GM18520 (cell line): ENCODE measurements around the gene LZTS3.
"Not testable (repeated sequence)": the region's sequence is repeated elsewhere in the genome, so short reads cannot be mapped to it uniquely, and the experiment has no call there.

Experiments
- ATAC-seq: cut with Tn5 transposase; IDR thresholded peaks from one replicate; pipeline ENCODE4 v1.9.1; 2021; ENCODE audit not compliant: unreplicated experiment

The LZTS3 gene

DNA sequence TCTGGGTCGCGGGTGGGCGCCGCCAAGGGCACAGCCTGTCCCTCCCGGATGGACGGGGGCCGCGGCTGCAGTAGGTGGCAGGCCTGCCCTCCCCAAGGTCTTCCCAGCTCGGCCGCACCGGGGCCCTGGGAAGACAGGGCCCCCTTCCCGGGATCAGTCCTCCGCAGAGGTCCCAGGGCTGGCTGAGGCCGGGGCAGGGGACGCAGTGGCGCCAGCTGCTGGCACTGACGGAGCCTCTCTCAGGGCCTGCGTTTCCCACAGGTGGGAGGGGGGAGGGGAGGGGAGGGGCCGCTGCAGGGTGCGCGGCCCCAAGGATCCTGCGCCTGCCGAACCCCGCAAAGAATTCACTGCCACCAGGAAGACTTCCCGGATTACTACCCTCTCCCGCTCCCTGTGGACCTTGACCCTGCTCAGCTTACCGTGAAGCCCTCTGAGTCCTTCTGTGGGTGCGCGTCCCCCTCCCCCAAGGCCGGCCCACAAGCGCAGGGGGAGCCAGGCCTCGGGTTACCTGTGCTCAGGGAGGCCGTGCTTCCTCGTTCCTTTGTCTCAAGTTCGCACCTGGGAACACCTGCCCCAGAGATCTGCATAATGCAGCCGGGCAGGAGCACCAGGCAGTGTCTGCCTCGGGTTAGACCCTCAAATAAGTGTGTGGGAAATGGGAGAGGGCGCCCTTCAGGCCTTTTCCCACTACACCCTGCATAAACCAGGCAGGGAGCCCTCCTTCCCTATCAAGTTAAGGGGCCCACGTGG, 5.1 kb downstream of the LZTS3 start:
- ATAC-seq, result no peak

DNA sequence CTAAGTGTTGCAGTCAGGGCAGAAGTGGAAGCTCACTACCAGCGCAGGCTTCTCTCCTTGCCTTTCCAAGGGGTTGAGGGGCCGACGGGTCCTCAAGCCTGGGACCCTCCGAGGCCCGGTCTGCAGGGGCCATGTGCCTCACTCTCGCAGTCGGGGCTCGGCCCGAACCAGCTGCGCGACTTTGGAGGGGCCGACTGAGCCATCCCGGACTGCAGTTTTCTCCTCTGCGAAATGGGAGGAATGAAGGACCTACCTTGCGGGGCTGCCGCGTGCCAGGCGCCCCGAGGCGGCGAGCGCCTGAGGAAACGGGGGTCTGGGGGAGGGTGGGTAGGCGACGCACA, 5.6 kb downstream of the LZTS3 start:
- no peak for ATAC-seq

DNA sequence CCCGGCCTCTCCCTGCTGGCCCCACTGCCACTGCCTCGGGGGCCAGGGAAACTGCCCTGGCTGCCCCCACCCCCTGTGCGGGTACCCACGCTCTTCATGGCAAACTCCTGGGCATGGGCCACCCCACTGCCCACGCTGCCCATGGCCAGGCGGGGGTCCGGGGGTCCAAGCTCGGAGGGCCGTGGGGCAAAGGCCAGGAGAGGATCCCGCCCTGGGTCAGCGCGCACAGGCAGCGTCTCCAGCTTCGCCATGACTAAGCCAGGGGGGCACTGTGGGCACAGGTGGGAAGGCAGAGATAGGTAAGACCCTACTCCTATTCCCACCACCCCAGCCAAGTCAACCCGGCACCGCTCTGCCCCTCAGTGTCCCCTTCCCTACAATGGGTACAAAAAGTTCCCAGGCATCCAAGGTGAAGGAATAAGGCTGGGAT, 6.4 kb downstream of the LZTS3 start:
- no peak for ATAC-seq

DNA sequence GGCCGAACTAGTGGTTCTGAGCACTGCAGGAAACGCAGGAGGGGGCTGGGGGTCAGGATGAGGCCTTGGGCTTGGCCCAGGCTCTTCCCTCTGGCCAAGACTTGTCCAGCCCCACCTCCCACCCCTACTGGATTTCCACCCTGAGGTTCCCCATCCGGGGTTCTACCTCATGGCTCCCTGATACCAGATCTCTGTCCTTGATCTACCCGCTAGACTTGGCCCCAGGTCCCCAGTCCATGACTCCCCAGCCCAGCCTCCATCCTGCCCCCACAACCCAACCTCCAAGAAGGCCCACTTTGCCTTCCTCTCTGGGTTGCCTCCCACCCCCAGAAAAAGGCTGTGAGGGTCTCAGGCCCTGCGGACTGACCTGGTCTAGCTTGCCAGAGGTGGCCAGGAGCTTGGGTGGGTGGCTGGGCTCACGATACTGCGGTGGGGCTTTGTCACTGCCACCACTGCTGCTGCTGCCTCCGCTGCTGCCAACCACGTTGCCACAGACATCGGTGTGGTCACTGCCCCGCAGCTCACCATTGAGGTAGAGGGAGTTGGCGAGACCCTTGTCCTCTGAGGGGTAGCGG, 6.9 kb downstream of the LZTS3 start:
- no peak for ATAC-seq

DNA sequence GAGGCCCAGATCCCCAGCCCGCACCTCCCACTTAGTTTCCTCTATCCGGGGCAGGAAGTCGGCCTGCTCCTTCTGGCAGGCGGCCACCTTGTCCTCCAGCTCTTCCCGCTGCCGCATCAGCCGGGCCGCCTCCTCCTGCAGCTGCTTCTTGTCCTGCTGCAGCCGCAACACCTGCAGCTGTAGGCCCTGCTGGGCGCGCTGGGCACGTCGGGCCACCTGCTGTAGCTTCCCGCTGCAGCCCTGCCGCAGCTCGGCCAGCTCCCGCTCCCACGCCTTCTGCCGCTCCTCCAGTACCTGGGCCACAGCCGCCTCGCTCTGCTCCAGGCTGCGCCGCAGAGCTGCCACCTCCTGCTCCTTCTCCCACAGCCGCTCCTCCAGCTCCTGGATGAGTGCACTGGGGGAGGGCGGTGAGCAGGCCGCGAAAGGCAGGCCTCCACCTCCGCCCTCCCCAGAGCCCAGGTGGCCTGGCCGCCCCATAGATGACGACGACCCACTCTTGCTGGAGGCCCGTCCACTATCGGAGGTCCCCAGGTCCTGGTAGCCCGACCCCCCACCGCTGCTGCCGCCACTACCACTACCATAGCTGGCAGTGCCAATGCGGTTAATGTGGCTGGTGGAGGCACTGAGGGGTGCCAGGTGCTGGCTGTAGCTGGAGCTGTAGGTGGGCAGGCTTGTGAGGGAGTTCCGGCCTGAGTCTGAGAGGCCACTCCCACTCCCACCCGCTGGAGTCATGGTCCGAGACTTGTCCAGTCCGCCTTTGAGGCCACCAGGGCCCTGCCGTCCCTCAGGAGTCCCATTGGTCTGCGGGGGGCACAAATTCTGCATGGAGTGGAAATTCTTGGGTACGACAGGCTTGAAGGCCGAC, 7.6 kb downstream of the LZTS3 start:
- no peak for ATAC-seq

DNA sequence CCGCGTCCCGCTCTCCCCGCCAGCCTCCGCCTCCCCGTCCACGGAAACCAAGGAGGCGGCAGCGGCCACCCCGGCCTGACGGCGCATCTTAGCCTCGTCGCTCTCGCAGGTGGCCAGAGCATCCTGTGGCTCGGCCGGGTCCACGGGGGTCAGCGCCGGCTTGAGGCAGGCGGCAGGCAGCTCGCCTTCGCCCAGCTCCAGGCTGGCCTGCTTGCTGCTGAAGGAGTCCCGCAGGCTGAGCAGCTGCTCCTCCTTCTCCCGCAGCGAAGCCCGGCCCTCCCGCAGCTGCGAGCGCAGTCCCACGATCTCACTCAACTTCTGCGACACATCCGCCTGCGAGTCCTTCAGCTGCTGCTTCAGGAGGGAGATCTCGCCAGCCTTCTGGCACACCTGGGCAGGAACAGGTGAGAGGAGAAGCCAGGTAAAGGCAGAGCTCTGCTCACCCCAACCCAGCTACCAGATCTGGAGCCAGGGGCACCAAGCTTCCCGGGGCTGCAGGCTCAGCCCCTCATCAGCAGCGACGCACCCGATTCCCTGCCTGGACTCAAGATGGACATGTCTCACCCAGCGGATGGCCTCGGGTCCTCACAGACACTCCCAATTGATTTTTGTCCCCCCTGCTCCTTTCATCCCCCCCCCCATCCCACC, 8.5 kb downstream of the LZTS3 start:
- no peak for ATAC-seq

DNA sequence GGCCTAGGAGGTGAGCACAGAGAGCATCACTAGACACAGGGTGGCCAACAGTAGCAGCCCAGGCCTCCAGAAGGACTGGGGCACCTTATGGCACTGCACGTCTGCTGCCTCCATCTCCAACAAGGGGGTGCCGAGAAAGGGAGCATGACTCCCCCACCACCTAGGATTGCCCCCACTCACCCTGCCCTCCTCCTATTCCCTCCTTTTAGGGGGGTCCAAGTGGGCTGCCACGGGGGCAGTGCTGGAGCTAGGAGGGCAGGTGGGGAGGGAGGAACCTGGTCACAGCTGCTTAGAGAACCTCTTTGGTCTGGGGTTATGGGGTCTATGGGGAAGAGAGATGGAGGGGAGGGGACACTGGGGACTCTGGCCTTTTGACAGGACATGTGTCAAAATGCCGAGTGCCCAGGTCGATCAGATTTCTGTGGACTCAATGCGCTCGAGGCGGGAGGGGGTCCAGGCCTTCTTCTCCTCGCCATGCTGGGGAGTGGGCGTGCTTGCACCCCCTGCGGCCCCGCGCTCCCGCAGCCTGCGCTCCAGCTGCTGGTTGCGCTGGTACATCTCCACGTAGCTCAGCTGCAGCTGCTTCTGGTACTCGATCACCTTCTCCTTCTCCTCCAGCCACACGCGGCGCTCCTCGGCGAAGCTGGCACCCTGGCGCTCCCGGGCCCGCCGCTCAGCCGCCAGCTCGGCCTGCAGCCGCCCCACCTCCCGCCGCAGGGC, 9.1 kb downstream of the LZTS3 start:
- ATAC-seq, result no peak

DNA sequence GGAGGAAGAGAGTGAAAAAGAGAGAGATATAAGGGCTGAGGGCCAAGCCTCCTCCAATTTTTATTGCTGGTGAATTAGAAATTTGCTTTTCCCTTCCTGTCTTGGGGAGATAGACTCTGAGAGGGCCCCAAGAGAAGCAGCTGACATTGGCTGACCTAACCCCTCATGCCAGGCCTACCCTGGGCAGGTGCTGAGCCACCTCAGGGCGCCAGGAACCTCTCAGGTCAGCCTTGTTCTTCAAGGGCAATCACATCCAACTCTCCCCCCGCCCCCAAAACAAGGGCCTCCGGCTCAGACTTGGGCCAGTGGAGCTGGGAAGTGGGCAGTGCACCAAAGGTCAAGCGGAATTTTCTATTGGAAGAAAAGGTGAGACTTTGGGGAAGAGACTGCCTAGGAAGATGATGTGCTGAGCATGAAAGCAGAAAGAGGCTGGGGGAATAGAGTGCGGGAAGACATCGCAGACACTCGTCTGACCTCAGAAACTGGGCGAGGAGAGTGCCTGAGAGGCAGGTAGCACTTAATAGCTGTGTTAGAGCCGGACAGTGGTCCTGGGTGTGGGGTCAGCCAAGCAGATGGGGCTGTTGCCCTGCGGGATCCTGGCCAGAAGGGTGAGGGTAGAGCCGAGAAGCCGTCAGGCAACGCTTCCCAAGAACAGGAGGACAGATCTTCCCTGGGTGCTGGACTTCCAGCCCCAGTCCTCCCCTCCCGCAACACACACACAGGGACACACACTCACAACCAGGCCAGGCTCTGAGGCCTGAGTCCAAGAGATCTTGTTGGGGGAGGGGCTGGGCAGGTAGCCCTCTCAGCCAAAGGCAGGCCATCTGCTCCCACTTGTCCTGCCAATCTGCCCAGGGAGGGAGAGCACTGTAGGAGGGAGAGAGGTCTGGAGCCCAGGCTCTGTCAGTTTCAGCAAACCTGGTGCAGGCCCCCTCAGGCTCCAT, 10.0 kb downstream of the LZTS3 start:
- ATAC-seq, result no peak

DNA sequence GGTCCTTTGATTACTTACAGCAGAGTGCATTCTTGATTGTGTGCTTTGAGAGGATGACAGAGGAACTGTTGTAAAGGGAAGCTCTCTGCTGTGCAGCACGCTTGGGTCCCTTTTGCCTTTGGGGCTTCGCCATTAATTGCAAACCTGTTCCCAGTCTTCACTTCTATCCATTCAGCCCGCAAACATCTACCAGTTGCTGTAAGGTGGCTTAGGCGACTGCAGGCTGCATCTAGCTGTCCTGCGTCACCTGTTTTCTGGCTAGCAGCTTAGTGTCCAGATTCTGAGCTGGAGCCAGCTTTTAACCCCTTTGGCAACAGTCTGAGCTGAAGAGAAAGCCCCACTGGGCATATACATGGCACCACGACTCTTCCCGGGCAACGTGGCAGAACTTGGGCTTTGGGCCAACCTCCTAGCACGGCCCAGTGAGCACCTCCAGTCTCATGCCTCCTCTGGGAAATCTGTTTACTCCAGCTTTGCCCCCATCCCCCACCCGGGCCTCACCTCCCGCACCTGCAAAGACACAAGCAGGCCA, 11.2 kb downstream of the LZTS3 start:
- no peak for ATAC-seq

DNA sequence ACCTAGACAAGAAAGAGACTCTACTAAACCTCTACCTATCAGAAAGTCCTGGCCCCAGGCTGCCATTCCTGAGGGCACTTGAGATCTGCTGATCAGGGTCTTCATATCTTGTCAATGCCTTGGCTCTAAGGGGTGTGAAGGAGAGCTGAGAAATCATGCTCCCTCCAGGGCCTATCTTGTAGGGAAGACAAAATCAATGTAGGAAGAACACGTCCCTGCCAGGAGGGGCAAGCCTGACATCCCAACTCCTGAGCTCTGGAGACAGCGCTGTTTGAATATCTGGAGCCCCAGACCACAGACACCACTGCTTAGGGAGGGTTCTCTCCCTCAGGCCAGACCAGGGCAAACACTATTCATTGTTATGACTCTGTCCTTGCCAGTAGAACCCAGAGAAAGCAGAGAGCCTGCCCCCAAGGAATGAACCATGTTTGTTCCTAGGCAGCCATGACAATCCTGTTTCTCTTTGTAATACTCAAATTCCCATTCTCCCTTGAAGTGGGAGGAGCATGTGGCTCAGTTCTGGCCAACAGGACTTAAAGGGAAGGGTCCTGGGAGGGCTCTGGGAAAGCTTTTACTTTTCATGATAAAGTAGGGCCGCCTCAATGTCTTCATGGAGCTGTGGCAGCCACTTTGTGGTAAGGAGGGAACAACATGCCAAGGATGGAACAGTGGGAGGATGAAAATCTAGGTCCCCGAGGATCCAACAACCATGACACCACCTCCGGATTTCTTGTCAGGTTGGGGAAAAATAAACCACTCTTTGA, 11.9 kb downstream of the LZTS3 start:
- ATAC-seq, result no peak

DNA sequence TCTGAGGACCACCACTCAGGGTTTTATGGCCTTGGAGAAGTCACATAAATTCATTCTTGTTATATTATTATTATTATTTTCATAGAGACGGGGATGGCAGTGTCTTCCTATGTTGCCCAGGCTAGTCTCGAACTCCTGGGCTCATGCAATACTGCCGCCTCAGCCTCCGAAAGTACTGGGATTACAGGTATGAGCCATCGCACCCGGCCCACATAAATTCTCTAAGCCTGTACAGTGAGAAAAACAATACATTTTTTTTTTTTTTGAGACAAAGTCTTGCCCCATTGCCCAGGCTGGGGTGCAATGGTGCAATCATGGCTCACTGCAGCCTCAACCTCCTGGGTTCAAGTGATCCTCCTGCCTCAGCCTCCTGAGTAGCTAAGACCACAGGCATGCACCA, 12.9 kb downstream of the LZTS3 start:
- no peak for ATAC-seq

DNA sequence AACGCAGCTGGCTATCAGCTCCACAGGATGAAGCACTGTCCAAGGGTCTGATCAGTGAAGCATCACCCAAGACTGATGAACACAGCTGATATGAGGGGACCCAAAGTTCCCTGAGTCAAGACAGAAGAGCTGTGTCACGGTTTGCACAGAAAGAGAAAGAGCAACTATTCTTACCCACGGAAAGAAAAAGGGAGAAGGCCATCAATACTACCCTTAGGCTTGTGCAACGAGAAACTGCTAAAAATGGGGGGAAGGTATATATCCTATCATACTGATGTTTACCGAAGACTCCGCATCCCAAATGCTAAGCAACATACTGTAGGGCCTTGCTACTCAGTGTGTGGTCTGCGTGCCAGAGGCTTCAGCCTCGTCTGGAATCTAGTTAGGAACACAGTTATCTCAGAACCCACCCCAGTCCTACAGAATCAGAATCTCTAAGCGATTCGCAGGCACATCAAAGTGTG, 14.3 kb downstream of the LZTS3 start:
- no peak for ATAC-seq

DNA sequence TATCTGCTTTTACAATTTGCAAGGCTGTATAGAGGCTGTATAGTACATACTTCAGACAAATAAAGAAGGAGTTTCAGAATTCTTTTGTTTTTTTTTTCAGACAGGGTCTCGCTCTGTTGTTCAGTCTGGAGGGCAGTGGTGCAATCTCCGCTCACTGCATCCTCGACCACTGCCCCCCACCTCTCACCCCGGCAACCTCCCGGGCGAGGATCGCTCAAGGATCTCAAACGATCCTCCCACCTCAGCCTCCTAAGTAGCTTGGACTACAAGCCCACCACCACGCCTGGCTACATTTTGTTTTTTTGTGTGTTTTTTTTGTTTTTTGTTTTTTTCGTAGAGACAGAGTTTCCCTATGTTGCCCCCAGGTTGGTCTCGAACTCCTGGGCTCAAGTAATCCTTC, 15.5 kb downstream of the LZTS3 start:
- no peak for ATAC-seq

DNA sequence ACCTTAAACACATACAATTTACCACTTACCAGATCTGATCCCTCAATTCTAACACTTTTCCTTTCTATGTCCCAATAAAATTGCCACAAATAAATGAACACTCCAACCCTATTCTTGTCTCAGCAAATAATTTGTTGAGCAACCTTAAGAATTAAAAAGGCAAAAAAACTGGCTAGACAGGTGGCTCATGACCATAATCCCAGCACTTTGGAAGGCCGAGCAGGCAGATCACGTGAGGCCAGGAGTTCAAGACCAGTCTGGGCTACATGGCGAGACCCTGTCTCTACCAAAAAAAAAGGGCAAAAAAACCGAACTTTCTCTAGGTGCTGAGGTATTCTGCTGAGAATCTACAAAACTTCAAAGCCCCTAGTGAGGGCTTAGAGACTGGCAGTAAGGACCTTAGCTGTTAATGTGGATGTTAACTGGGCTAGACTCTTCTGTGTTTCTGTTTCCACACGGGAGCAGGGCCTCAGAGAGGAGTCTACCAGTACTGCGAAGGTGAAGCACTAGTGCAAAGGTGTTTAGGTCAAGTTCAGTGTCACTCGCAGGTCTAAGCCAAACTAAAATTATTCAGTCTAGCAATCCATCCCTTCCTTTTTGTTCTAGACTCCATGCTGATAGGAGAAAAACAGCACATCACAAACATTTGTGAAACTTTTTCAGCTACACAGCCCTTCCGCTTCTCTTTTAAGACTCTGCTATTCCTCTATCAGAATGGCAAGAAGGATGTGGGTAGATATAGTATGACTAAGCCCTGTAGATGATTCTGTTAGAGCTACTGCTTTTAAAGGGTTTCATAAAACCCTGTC, 16.3 kb downstream of the LZTS3 start:
- peak; percentile 50 for ATAC-seq

DNA sequence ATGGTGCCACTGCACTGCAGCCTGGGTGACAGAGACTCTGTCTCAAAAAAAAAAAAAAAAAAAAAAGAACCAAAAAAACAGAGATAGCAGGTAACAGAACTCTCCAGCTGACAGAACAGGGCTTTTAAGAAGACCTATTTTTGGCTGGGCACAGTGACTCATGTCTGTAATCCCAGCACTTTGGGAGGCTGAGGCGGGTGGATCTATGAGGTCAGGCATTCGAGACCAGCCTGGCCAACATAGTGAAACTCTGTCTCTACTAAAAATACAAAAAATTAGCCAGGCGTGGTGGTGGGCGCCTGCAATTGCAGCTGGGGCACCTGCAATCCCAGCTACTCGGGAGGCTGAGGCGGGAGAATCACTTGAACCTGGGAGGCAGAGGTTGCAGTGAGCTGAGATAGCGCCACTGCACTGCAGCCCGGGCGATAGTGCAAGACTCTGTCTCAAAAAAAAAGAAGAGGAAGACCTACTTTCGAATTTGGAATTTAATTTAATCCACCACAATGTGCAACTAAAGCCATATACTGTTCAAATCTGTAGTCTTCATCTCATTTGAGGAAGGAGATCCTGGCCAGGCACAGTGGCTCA, 21.2 kb downstream of the LZTS3 start:
- ATAC-seq, result not testable (repeated sequence)

DNA sequence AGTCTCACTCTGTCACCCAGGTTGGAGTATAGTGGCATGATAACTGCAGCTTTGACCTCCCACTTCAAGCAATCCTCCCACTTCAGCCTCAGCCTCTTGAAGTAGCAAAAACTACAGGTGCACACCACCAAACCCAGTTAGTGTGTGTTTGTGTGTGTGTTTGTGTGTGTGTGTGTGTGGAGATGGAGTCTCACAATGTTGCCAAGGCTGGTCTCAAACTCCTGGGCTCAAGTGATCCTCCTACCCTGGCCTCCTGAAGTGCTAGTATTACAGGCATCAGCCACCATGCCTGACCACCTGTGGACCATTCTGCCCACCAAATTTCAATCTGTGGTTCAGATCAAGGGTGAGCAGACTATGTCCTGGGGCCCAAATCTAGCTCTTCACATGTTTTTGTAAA, 22.4 kb downstream of the LZTS3 start:
- no peak for ATAC-seq

DNA sequence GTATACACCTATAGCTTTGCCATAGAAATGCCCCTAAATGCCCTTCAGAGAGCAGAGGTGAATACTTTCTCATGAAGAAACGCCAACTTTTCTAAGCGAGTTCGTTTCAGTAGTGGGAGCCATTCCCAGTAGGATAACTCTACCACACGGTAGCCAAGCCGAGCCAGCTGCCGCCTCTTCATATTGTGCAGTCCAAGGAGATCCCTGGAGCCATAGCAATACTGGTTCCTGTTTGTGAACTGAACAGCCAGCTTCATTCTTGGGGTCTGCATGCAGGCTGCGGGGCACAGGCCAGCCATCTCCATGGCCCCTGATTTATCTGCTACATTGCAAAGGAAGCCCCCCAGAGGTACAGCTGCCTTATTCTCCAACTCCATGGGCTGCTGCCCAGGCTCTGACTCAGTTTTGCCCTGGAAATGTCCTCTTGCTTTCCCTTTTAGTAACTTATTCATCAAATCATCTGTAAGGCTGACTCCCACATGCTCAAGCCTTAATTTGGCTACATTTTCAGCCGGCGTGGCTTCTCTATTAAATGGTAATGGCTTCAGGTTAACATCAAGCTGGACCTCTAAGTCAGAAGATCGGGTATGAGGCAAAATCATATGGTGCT, 26.5 kb downstream of the LZTS3 start:
- ATAC-seq, result no peak
